Lower lobe of right lung (tissue), 2 donors: Measurements from ENCODE around the gene WDR45B. TPM values are rescaled to one million over a fixed set of nuclear protein-coding genes. Genes with fewer than 3 reads are reported as not detected.

ENCODE experiments used
- ATAC-seq, 2 donors: fragments of 200-7000 bp; cut with Tn5 transposase; one replicate each; pipeline ENCODE4 v1.9.1; 2020 to 2022; ENCODE audit warnings: mild to moderate bottlenecking in 2 of 2, moderate library complexity in 2 of 2
- DNase-seq: peaks from one replicate; pipeline ENCODE4 v3.0.0-alpha.2; 2020
- H3K27ac ChIP-seq: fragments of 200-600 bp; one replicate; pipeline ENCODE4 v1.8.0; 2022
- H3K27me3 ChIP-seq: fragments of 200-600 bp; one replicate; pipeline ENCODE4 v1.8.0; 2022; ENCODE audit warnings: low read depth
- H3K36me3 ChIP-seq: fragments of 200-600 bp; one replicate; pipeline ENCODE4 v1.8.0; 2022; ENCODE audit warnings: mild to moderate bottlenecking
- H3K4me1 ChIP-seq: fragments of 200-600 bp; one replicate; pipeline ENCODE4 v1.8.0; 2022
- H3K4me3 ChIP-seq: fragments of 200-600 bp; one replicate; pipeline ENCODE4 v1.8.0; 2022; ENCODE audit warnings: mild to moderate bottlenecking
- H3K9me3 ChIP-seq: fragments of 200-600 bp; one replicate; pipeline ENCODE4 v1.8.0; 2022
- CTCF ChIP-seq: fragments of 200-600 bp; IDR thresholded peaks from one replicate; pipeline ENCODE4 v1.8.0; 2022; ENCODE audit warnings: antibody characterized with exemption, mild to moderate bottlenecking
- intact Hi-C: fragments of 100-400 bp; cut with DNase I; formaldehyde crosslinking; loops from one replicate; pipeline ENCODE4 v1.11.0; 2022
- total RNA-seq: library from RNA; stranded (reverse); fragmentation: NEBNext Ultra II Directional; extraction: Animal tissue kit (Norgen Biotek cat#: 25700); gene quantifications from one replicate; pipeline ENCODE4 v1.2.1, GENCODE V29; 2021
- donor health status: DM: no; HTN: yes; CAD: no; lungs with severe emphysema.

WDR45B gene
- total RNA-seq, 1 donor from 2014 or later, result 66.1 TPM

- no peaks in the 10 kb centered on the region for H3K36me3 ChIP-seq
- DNase-seq (no peak), ATAC-seq (no peak)
- intact Hi-C loops, result no loop called here
- no peaks in the 10 kb centered on the region for H3K4me1 ChIP-seq
- no peak overlapping the region for H3K4me3 ChIP-seq
- no peaks in the 10 kb centered on the region for H3K9me3 ChIP-seq
- TF ChIP-seq CTCF, result no peak
- no peak overlapping the region for H3K27ac ChIP-seq
- H3K27me3 ChIP-seq, result no peaks in the 10 kb centered on the region
Observed at GRCh38 chr17:82675476-82676245, 27.4 kb upstream of the WDR45B start.

GRCh38 chr17:82674656-82675475, 26.6 kb upstream of the WDR45B start:
- Histone ChIP-seq H3K36me3 (no peaks in the 10 kb centered on the region), H3K4me3 (no peak overlapping the region), H3K27me3 (no peaks in the 10 kb centered on the region), H3K9me3 (no peaks in the 10 kb centered on the region), H3K4me1 (no peaks in the 10 kb centered on the region), H3K27ac (no peak overlapping the region)
- intact Hi-C loops, result no loop called here
- TF ChIP-seq CTCF, result no peak
- no peak for ATAC-seq
- DNase-seq, result no peak

- DNase-seq (no peak), ATAC-seq (no peak)
- no peaks in the 10 kb centered on the region for H3K27me3 ChIP-seq
- no peaks in the 10 kb centered on the region for H3K9me3 ChIP-seq
- intact Hi-C loops, result no loop called here
- no peaks in the 10 kb centered on the region for H3K4me1 ChIP-seq
- H3K4me3 ChIP-seq, result no peak overlapping the region
- H3K36me3 ChIP-seq, result no peaks in the 10 kb centered on the region
- TF ChIP-seq CTCF, result no peak
- H3K27ac ChIP-seq, result peak overlapping the region; percentile 44
Observed at GRCh38 chr17:82670661-82671450, 22.6 kb upstream of the WDR45B start.

GRCh38 chr17:82668631-82669099, 20.4 kb upstream of the WDR45B start:
- intact Hi-C loops, result no loop called here
- H3K4me1 ChIP-seq, result no peaks in the 10 kb centered on the region
- H3K36me3 ChIP-seq, result no peaks in the 10 kb centered on the region
- H3K4me3 ChIP-seq, result no peak overlapping the region
- no peaks in the 10 kb centered on the region for H3K9me3 ChIP-seq
- peak; percentile 80 for DNase-seq
- peak; percentile 56 for TF ChIP-seq CTCF
- ATAC-seq, result peak; percentile 93
- H3K27me3 ChIP-seq, result no peaks in the 10 kb centered on the region
- H3K27ac ChIP-seq, result peak overlapping the region; percentile 44

GRCh38 chr17:82668024-82668630, 19.9 kb upstream of the WDR45B start:
- H3K27me3 ChIP-seq, result no peaks in the 10 kb centered on the region
- no peaks in the 10 kb centered on the region for H3K9me3 ChIP-seq
- TF ChIP-seq CTCF, result no peak
- no peak for DNase-seq
- no peaks in the 10 kb centered on the region for H3K4me1 ChIP-seq
- intact Hi-C loops, result no loop called here
- no peak for ATAC-seq
- H3K4me3 ChIP-seq, result no peak overlapping the region
- no peaks in the 10 kb centered on the region for H3K36me3 ChIP-seq
- H3K27ac ChIP-seq, result no peak overlapping the region
